HG03060 (cell line): Measurements from ENCODE around the gene ISCU.
"Not testable (repeated sequence)": the region's sequence is repeated elsewhere in the genome, so short reads cannot be mapped to it uniquely, and the experiment has no call there.

ENCODE experiments used
- ATAC-seq: cut with Tn5 transposase; IDR thresholded peaks from one replicate; pipeline ENCODE4 v1.9.1; 2021; ENCODE audit warnings: low read depth, moderate number of reproducible peaks; ENCODE audit not compliant: unreplicated experiment

ISCU gene

GRCh38 chr12:108586306-108586705 lies 23.9 kb downstream of the ISCU start:
- no peak for ATAC-seq

GRCh38 chr12:108587826-108588225 lies 25.4 kb downstream of the ISCU start:
- ATAC-seq: no peak

- ATAC-seq: no peak
Measured at GRCh38 chr12:108589028-108589839, 26.8 kb downstream of the ISCU start.

- ATAC-seq: no peak
Measured at GRCh38 chr12:108589840-108590229, 27.4 kb downstream of the ISCU start.

GRCh38 chr12:108590463-108590862 lies 28.1 kb downstream of the ISCU start:
- not testable (repeated sequence) for ATAC-seq

- ATAC-seq: no peak
Measured at GRCh38 chr12:108591267-108591980, 29.0 kb downstream of the ISCU start.

- no peak for ATAC-seq
Measured at GRCh38 chr12:108592033-108592909, 29.9 kb downstream of the ISCU start.

GRCh38 chr12:108594323-108594903 lies 32.0 kb downstream of the ISCU start:
- no peak for ATAC-seq

- ATAC-seq: no peak
Measured at GRCh38 chr12:108594960-108595710, 32.7 kb downstream of the ISCU start.

GRCh38 chr12:108595711-108596647 lies 33.6 kb downstream of the ISCU start:
- no peak for ATAC-seq

GRCh38 chr12:108596854-108597558 lies 34.6 kb downstream of the ISCU start:
- ATAC-seq: no peak

GRCh38 chr12:108597559-108598471 lies 35.4 kb downstream of the ISCU start, which contains the start of gene TMEM119:
Gene TMEM119 (minus strand): TSS chr12:108598084. CDS start chr12:108592383, 5,701 bp downstream.
- ATAC-seq: no peak

- ATAC-seq: no peak
Measured at GRCh38 chr12:108598553-108599250, 36.3 kb downstream of the ISCU start.

- ATAC-seq: no peak
Measured at GRCh38 chr12:108599541-108599940, 37.1 kb downstream of the ISCU start.

GRCh38 chr12:108599948-108600701 lies 37.7 kb downstream of the ISCU start:
- no peak for ATAC-seq

GRCh38 chr12:108600702-108601007 lies 38.3 kb downstream of the ISCU start:
- no peak for ATAC-seq
